Epithelial cell of esophagus (primary cell): ENCODE results near the gene RTN4RL1.
"Not testable (repeated sequence)": the region's sequence is repeated elsewhere in the genome, so short reads cannot be mapped to it uniquely, and the experiment has no call there.

ENCODE experiments used
- DNase-seq: peaks from one replicate; pipeline ENCODE4 v3.0.0; 2010; ENCODE audit warnings: low read depth
- H3K4me3 ChIP-seq: 2 replicates; pipeline ENCODE4 v1.5.1; 2011; ENCODE audit warnings: mild to moderate bottlenecking, low read length, control low read depth
- TF ChIP-seq, protein P1 (sequence below): IDR thresholded peaks from 2 replicates; pipeline ENCODE4 v1.5.1; 2011; ENCODE audit warnings: low read depth, mild to moderate bottlenecking, low read length, control low read depth, inconsistent platforms; ENCODE audit not compliant: insufficient read depth; ENCODE audit errors: missing control alignments

Gene RTN4RL1

DNA sequence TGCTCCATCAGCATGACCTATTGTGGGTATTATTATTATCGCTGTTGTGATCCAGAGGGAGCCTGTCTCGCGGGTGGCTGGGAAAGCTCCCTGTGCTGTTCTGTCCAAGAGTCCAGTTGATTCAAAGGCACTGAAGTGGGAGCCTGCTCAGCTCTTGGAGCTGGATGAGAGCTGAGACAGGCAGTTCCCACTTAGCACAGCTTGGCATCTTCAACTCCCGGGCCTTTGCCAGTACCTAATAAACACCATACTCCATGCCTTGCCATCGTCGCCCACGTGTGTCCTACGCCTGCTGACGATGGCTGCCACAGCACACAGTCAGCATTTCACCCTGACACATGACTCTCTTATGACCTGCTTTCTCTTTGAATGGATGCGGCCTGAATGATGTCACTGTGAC, 32.6 kb downstream of the RTN4RL1 start:
- H3K4me3 ChIP-seq = no peak overlapping the region
- no peak for DNase-seq
- TF ChIP-seq, protein P1, sequence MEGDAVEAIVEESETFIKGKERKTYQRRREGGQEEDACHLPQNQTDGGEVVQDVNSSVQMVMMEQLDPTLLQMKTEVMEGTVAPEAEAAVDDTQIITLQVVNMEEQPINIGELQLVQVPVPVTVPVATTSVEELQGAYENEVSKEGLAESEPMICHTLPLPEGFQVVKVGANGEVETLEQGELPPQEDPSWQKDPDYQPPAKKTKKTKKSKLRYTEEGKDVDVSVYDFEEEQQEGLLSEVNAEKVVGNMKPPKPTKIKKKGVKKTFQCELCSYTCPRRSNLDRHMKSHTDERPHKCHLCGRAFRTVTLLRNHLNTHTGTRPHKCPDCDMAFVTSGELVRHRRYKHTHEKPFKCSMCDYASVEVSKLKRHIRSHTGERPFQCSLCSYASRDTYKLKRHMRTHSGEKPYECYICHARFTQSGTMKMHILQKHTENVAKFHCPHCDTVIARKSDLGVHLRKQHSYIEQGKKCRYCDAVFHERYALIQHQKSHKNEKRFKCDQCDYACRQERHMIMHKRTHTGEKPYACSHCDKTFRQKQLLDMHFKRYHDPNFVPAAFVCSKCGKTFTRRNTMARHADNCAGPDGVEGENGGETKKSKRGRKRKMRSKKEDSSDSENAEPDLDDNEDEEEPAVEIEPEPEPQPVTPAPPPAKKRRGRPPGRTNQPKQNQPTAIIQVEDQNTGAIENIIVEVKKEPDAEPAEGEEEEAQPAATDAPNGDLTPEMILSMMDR = no peak

DNA sequence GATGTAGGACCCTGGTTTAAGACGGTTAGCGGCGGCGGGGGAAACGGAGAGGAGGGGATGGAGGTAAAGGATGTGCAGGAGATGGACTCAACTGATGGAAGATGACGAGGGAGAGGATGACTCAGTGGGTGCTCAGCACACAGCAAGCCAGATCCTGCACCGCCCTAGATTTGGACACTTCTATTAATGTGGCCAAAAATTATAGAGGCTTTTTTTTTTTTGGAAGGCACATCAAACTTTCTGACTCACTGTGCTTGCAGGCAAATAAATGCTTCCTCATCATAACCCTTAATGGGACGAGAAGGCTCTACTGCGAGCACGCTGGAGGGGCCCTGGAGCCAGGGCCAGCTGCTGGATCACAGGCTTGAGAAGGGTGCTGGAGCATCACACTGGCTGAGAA, 36.0 kb downstream of the RTN4RL1 start:
- no peak overlapping the region for H3K4me3 ChIP-seq
- TF ChIP-seq, protein P1 = no peak

DNA sequence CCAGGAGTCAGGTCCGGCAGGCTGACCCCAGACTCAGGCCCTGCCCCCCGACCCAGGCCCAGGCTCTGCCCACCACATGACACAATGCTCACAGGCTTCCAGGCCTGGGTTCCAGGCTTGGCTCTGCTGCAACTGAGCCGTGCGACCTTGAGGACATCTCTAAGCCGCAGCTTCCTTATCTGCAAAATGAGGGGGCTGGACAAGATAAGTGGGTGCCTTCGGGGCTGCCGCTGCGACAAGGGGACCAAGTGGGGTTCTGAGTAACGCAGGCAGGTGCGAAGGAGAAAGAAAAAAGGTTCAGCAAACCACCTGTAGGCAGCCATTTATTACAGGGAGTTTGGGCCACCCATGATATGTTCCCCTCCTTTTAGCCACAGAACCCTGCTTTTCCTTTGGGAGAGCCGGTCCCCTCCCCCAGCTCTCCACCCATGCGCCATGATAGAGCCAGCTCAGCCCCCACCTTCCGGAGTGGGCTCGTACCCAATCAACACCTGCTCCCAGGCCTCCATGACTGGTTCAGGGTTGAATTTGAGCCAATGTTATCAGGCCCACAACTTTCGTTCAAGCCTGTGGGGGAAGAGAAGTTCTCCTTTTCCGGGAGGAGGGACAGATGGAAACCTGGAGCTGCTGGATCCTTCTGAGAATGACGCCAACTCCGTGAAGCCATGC, 38.2 kb downstream of the RTN4RL1 start:
- no peak overlapping the region for H3K4me3 ChIP-seq
- TF ChIP-seq, protein P1 = no peak
- DNase-seq = no peak

More for the DNA sequence above, 36.0 kb downstream of the RTN4RL1 start:
- DNase-seq = peak; percentile 98

DNA sequence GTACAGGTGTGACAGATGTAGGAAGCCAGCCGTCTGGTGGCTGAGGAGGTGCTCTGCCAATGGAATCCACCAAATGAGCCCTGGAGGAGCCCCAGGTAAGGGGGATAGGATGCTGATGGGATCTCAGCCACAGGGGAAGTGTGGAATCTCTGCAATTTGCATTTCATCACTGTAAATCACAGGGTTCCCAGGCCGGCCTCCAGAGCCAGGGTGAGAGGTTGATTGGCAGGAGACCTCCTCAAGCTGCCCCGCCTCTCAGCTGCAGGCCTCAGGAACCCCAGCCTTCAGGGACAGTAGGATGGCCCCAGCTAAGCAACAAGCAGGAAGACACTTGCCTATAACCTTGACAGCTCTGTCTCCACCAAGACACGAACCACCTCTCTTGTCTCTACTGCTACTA, 39.4 kb downstream of the RTN4RL1 start:
- H3K4me3 ChIP-seq = no peak overlapping the region
- no peak for DNase-seq
- TF ChIP-seq, protein P1 = no peak

DNA sequence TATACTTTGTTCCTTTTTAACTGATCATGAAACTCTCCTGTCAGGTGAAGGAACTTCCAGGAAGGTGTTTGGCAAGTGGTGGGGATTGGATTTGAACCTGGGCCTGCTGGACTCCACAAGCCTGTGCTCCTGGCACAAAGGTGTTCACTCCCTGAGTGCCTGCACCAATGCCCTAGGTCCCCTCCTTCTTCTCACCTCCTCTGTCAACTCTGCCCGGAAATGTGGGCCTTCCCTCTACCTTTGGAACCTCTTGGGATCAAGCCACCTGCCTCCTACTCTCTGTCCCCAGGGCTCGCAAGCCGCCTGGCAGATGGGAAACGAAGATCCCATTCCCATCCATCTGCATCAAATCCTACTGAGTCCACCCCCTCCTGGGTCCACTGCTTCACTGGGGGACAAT, 40.0 kb downstream of the RTN4RL1 start:
- no peak for DNase-seq
- TF ChIP-seq, protein P1 = no peak

DNA sequence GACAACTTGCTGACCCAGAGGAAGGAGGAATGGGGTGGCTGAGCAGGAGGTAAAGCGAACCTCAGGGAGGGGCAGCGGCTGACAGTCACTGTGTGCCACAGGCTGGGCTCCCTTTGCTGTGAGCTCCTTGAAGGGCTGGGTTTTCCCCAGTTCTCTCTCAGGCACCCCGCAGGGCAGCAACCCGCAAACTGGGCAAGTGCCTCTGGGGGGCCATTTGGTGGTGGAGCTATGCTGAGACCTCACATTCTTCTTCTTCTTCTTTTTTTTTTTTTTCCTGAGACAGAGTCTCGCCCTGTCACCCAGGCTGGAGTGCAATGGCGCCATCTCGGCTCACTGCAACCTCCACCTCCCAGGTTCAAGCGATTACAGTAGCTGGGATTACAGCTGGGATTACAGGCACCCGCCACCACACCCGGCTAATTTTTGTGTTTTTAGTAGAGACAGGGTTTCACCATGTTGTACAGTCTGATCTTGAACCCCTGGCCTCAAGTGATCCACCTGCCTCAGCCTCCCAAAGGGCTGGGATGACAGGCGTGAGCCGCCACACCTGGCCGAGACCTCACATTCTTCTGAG, 42.3 kb downstream of the RTN4RL1 start:
- not testable (repeated sequence) for DNase-seq, H3K4me3 ChIP-seq

More for the DNA sequence above, 40.0 kb downstream of the RTN4RL1 start:
- no peak overlapping the region for H3K4me3 ChIP-seq

DNA sequence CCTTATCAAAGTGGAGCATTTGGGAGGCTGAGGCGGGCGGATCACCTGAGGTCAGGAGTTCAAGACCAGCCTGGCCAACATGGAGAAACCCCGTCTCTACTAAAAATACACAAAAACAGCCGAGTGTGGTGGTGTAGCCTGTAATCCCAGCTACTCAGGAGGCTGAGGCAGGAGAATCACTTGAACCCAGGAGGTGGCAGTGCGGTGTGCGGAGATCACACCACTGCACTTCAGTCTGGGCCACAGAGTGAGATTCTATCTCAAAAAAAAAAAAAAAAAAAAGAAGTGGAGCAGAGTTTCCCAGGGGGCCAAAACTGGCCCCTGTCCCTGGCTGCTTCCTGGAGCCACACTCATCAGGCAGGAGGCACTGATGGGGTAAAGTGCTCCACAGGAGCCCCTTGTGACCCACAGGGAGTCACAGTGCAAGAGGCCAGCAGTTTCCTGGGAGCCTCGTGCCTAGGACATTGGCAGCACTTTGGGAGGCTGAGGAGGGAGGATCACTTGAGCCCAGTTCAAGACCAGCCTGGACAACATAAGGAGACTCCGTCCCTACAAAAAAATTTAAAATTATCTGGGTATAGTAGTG, 44.4 kb downstream of the RTN4RL1 start:
- no peak overlapping the region for H3K4me3 ChIP-seq
- no peak for DNase-seq
- TF ChIP-seq, protein P1 = no peak
